Measurements from ENCODE around the gene SYNPO2.

Gene SYNPO2

GRCh38 chr4:118955515-118955914 lies 66.9 kb downstream of the SYNPO2 start:
- Histone ChIP-seq H3K4me3 (ENCODE audit: low read depth, low read length) (no peak overlapping the region), H3K36me3 (replicated peaks) (no peaks in the 10 kb centered on the region), H3K27ac (peak overlapping the region; percentile 27), H3K27me3 (replicated peaks) (no peaks in the 10 kb centered on the region)
- in situ Hi-C loops (cut with HindIII; ENCODE audit: low pct_ligation_motif_present, low sequenced_read_pairs) = loop anchor here (25.0 kb wide), 1 partner anchor 193 kb away; no protein-coding TSS in a partner anchor
- no peak for DNase-seq
- TF ChIP-seq CTCF (IDR thresholded peaks at IDR 0.05; ENCODE audit: low read depth, low read length, missing control alignments) = no peak

- no peaks in the 10 kb centered on the region for H3K36me3 ChIP-seq (replicated peaks)
- TF ChIP-seq CTCF (IDR thresholded peaks at IDR 0.05; ENCODE audit: low read depth, low read length, missing control alignments) = no peak
- in situ Hi-C loops (cut with HindIII; ENCODE audit: low pct_ligation_motif_present, low sequenced_read_pairs) = loop anchor here (25.0 kb wide), 1 partner anchor 196 kb away; no protein-coding TSS in a partner anchor
- DNase-seq = no peak
- H3K27ac ChIP-seq = no peak overlapping the region
- no peak overlapping the region for H3K4me3 ChIP-seq (ENCODE audit: low read depth, low read length)
- H3K27me3 ChIP-seq (replicated peaks) = no peaks in the 10 kb centered on the region
Observed at GRCh38 chr4:118957722-118958445, 69.2 kb downstream of the SYNPO2 start.

- H3K4me3 ChIP-seq (ENCODE audit: low read depth, low read length) = no peak overlapping the region
- H3K27ac ChIP-seq = no peak overlapping the region
- no peak for DNase-seq
- in situ Hi-C loops (cut with HindIII; ENCODE audit: low pct_ligation_motif_present, low sequenced_read_pairs) = loop anchor here (25.0 kb wide), 1 partner anchor 200 kb away; no protein-coding TSS in a partner anchor
- no peak for TF ChIP-seq CTCF (IDR thresholded peaks at IDR 0.05; ENCODE audit: low read depth, low read length, missing control alignments)
- H3K27me3 ChIP-seq (replicated peaks) = no peaks in the 10 kb centered on the region
- H3K36me3 ChIP-seq (replicated peaks) = no peaks in the 10 kb centered on the region
Observed at GRCh38 chr4:118962540-118962939, 73.9 kb downstream of the SYNPO2 start.

GRCh38 chr4:118964891-118965411 lies 76.3 kb downstream of the SYNPO2 start:
- peak; percentile 47 for DNase-seq
- no peak for TF ChIP-seq CTCF (IDR thresholded peaks at IDR 0.05; ENCODE audit: low read depth, low read length, missing control alignments)
- no peak overlapping the region for H3K27ac ChIP-seq
- no peaks in the 10 kb centered on the region for H3K27me3 ChIP-seq (replicated peaks)
- H3K36me3 ChIP-seq (replicated peaks) = no peaks in the 10 kb centered on the region
- in situ Hi-C loops (cut with HindIII; ENCODE audit: low pct_ligation_motif_present, low sequenced_read_pairs) = loop anchor here (25.0 kb wide), 1 partner anchor 203 kb away; no protein-coding TSS in a partner anchor
- no peak overlapping the region for H3K4me3 ChIP-seq (ENCODE audit: low read depth, low read length)

- in situ Hi-C loops (cut with HindIII; ENCODE audit: low pct_ligation_motif_present, low sequenced_read_pairs) = loop anchor here (25.0 kb wide), 1 partner anchor 205 kb away; no protein-coding TSS in a partner anchor
- peak overlapping the region; percentile 49 for H3K27ac ChIP-seq
- no peak for TF ChIP-seq CTCF (IDR thresholded peaks at IDR 0.05; ENCODE audit: low read depth, low read length, missing control alignments)
Observed at GRCh38 chr4:118967393-118967792, 78.7 kb downstream of the SYNPO2 start.

More at GRCh38 chr4:118967393-118967792, 78.7 kb downstream of the SYNPO2 start:
- Histone ChIP-seq H3K27me3 (replicated peaks) (no peaks in the 10 kb centered on the region), H3K4me3 (ENCODE audit: low read depth, low read length) (no peak overlapping the region), H3K36me3 (replicated peaks) (no peaks in the 10 kb centered on the region)
- peak; percentile 33 for DNase-seq
